RWPE1 (cell line): ENCODE data around the gene INPP5J.

Experiments used
- CTCF ChIA-PET: fragments of 350-600 bp; sonication (Branson Sonifier 250); formaldehyde crosslinking; extraction: SDS; loops from one replicate; lab custom pipeline; 2021; lab: Yijun Ruan, JAX
- POLR2A ChIA-PET: fragments of 400-600 bp; formaldehyde crosslinking; extraction: SDS; loops from one replicate; lab custom pipeline; 2020; ENCODE audit warnings: antibody characterized with exemption; ENCODE audit not compliant: low non-redundant PET; lab: Yijun Ruan, JAX
- DNase-seq: peaks from one replicate; pipeline ENCODE4 v3.0.0; 2012; ENCODE audit warnings: low spot score
- H3K27ac ChIP-seq: fragments of 450-650 bp; 2 replicates; pipeline ENCODE4 v1.5.1; 2017
- TF ChIP-seq, protein P1 (sequence below): fragments of 450-650 bp; conservative IDR thresholded peaks from 2 replicates; pipeline ENCODE4 v1.5.1; 2017; ENCODE audit warnings: low read depth, mild to moderate bottlenecking

The INPP5J gene

DNA sequence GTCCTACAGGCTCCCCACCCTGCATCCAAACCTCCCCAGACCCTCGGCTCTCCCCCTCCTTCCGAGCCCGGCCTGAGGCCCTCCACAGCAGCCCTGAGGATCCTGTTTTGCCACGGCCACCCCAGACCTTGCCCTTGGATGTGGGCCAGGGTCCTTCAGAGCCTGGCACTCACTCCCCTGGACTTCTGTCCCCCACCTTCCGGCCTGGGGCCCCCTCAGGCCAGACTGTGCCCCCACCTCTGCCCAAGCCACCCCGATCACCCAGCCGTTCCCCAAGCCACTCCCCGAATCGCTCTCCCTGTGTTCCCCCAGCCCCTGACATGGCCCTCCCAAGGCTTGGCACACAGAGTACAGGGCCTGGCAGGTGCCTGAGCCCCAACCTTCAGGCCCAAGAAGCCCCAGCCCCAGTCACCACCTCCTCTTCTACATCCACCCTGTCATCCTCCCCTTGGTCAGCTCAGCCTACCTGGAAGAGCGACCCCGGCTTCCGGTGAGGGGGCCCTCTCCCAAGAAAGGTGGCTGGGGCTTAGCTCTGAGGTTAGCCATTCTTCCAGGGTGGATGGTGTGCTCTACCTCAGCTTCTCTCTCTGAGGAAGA lies 2.9 kb downstream of the INPP5J start:
- POLR2A ChIA-PET: no interaction called here
- TF ChIP-seq, protein P1, sequence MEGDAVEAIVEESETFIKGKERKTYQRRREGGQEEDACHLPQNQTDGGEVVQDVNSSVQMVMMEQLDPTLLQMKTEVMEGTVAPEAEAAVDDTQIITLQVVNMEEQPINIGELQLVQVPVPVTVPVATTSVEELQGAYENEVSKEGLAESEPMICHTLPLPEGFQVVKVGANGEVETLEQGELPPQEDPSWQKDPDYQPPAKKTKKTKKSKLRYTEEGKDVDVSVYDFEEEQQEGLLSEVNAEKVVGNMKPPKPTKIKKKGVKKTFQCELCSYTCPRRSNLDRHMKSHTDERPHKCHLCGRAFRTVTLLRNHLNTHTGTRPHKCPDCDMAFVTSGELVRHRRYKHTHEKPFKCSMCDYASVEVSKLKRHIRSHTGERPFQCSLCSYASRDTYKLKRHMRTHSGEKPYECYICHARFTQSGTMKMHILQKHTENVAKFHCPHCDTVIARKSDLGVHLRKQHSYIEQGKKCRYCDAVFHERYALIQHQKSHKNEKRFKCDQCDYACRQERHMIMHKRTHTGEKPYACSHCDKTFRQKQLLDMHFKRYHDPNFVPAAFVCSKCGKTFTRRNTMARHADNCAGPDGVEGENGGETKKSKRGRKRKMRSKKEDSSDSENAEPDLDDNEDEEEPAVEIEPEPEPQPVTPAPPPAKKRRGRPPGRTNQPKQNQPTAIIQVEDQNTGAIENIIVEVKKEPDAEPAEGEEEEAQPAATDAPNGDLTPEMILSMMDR: no peak

DNA sequence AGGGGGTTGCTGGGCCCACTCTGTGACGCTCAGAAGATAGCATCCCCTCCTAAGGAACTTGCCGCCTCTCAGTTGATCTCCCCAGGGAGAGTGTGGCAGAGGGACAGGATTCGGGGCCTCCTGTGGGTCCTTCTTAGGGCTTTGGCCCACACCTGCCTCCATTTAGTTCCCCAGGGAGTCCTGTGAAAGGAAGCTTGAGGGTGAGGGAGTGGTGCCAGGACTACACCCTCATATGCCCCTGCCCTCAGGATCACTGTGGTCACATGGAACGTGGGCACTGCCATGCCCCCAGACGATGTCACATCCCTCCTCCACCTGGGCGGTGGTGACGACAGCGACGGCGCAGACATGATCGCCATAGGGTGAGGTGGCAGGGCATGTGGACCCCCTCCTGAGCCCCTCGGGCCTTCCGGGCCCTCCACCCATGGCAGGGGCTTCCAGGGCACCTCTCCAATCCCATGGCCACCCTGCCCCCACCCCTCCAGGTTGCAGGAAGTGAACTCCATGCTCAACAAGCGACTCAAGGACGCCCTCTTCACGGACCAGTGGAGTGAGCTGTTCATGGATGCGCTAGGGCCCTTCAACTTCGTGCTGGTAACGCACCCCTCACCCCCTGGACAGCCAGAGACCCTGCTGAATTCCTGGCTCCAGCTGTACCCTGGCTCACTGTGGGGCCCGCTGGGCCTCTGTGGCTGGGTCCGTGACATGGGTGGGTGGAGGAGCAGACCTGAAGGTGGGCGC lies 3.5 kb downstream of the INPP5J start:
- CTCF ChIA-PET: no interaction called here
- no peak for DNase-seq
- no peak overlapping the region for H3K27ac ChIP-seq
- TF ChIP-seq, protein P1: no peak
- POLR2A ChIA-PET: no interaction called here

More for the DNA sequence above, 2.9 kb downstream of the INPP5J start:
- CTCF ChIA-PET: no interaction called here
- H3K27ac ChIP-seq: no peak overlapping the region
- DNase-seq: no peak

DNA sequence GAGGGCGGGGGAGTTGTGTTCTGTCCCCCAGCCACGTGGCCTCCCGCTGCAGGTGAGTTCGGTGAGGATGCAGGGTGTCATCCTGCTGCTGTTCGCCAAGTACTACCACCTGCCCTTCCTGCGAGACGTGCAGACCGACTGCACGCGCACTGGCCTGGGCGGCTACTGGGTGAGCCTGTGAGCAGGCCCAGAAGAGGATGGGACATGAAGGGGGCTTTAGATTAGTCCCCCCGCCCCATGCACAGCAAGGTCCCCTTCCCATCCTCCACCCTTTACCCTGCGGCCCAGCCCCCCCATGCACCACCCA lies 4.1 kb downstream of the INPP5J start:
- no peak for DNase-seq
- H3K27ac ChIP-seq: no peak overlapping the region
- ChIA-PET CTCF (interaction anchor here (0.5 kb wide), 1 partner anchor 19 kb away, joined by 4 read pairs; no protein-coding TSS in a partner anchor), POLR2A (no interaction called here)
- TF ChIP-seq, protein P1: no peak

- ChIA-PET CTCF (interaction anchor here (0.5 kb wide), 1 partner anchor 19 kb away, joined by 4 read pairs; no protein-coding TSS in a partner anchor), POLR2A (no interaction called here)
- TF ChIP-seq, protein P1: no peak
- H3K27ac ChIP-seq: no peak overlapping the region
- no peak for DNase-seq
Observed at GRCh38 chr22:31127181-31127772, 4.5 kb downstream of the INPP5J start.

- DNase-seq: no peak
- no peak overlapping the region for H3K27ac ChIP-seq
- ChIA-PET POLR2A (no interaction called here), CTCF (no interaction called here)
- TF ChIP-seq, protein P1: no peak
Observed at GRCh38 chr22:31128156-31128555, 5.4 kb downstream of the INPP5J start.

GRCh38 chr22:31130873-31131272 lies 8.1 kb downstream of the INPP5J start:
- DNase-seq: no peak
- TF ChIP-seq, protein P1: no peak
- CTCF ChIA-PET: interaction anchor here (0.6 kb wide), 1 partner anchor 49 kb away, joined by 3 read pairs; no protein-coding TSS in a partner anchor
- no peak overlapping the region for H3K27ac ChIP-seq
- POLR2A ChIA-PET: no interaction called here
